GM19467 (cell line): Measurements from ENCODE around the gene GPR6.

Experiments used
- ATAC-seq: cut with Tn5 transposase; IDR thresholded peaks from one replicate; pipeline ENCODE4 v1.9.1; 2021; ENCODE audit warnings: mild to moderate bottlenecking, moderate library complexity; ENCODE audit not compliant: unreplicated experiment

Gene GPR6, protein sequence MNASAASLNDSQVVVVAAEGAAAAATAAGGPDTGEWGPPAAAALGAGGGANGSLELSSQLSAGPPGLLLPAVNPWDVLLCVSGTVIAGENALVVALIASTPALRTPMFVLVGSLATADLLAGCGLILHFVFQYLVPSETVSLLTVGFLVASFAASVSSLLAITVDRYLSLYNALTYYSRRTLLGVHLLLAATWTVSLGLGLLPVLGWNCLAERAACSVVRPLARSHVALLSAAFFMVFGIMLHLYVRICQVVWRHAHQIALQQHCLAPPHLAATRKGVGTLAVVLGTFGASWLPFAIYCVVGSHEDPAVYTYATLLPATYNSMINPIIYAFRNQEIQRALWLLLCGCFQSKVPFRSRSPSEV

DNA sequence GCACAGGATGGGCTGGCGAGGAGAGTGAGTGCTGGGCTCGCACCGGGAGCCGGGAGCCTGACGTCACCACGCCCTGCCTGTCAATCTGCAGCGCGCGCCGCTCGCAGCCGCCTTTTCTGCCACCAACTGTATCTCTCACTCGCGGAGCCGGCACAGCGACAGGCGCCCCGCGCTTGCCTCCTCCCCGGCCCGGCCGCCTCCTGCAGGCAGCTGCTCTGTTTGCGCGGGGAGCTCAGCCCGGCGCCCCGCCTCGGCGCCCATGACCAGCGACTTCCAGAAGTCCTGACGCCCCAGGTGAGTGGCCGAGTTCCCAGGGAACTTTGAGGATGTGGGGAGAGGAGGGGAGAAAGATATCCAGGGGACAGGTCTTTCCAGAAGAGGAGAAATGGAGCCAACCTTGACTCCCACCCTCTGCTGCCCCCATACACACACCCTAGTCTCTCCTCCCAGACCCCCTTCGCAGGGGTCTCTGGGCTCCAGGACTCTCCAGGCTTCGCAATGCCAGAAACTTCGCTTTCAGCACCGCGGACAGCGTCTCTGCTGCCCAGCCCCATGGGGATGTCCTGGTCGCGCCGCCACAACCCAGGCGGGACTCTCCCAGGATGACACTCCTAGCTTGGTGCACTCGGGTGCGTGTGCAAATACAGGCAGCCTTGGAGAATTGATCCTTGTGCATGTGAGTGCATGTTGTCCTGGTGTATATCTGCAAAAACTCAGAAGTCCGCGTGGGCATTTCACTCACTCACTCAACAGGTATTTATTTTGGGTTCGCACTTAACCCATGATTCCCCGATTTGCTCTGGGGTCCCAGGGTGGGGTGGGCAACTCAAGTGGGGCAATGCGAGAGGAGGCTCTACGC is at the start of gene GPR6:
GPR6 (plus strand) TSS at position 138 of the 859 bp plus-strand sequence. CDS start 802 bp downstream, outside the sequence.
- ATAC-seq: no peak

DNA sequence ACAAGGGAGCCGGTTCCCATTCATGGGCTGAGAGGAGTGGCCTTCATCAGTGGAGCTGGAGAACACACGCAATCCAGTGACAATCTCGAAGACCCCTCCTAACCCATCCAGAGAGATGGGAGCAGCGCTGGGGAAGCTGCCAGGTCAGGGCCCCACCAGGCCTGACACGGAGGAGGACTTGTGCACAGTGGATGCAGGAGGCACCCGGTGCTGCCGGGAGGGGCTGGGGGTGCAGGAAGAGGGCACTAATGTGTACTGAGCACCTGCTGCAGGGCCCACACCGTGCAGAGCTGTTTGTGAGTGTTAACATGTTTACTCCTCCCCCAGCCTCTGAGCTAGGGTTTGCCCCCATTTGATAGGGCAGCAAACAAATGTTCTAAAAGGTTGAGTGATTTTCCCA is 43.8 kb upstream of the GPR6 start:
- no peak for ATAC-seq

DNA sequence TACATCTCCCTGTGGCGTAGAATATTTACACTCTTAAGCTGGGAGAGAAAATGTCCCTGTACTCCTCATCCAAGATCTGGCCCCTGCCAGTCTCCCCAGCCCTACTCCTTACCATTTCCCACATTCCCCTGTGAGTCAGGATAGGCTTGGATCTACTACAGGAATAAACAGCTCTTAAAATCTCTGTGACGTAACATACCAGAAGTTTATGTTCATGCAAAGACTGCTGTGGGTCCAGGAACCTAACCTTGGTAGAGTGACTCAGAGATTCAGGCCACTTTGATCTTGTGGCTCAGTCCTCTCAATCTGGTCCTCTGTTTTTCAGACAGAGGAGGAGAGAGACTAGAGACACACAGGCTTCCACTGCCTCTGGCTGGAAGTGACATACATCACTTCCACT is 38.5 kb upstream of the GPR6 start:
- no peak for ATAC-seq

DNA sequence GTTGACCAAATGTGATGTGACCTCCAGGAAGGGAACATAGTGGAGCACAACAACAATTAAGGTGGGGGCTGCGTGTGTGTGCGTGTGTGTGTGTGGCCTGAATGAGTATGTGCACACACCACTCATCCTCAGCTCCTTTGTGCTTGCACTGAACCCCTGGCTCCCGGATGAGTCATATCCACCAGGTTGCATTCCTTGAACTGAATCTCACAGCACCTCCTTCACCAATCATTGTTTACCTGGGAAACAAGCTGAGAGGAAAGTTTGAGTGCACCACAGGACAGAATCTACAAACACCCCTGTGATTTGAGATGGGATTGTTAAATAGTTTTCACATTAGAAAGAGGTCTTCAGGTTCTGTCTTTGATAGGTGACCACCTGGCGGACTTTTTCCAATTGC is 33.7 kb upstream of the GPR6 start:
- ATAC-seq: no peak

DNA sequence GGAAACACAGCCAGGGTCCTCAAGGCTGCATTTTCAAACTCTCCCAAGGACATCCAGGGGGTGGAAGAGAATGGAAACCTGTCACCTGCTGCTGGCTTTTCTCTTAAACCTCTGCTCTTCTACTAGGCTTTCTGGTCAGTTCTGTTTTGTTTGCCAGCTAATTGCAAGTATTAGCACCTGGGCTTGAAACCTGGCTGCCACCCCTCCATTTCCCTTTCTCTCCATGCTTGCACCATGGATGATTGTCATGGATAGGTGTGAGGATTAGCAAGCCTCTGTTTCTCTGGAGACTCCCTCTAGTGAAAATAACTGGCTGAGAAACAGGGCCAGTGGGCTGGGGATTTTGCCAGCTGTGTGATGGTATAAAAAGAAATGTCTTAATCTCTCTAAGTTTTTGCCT is 33.0 kb upstream of the GPR6 start:
- no peak for ATAC-seq

DNA sequence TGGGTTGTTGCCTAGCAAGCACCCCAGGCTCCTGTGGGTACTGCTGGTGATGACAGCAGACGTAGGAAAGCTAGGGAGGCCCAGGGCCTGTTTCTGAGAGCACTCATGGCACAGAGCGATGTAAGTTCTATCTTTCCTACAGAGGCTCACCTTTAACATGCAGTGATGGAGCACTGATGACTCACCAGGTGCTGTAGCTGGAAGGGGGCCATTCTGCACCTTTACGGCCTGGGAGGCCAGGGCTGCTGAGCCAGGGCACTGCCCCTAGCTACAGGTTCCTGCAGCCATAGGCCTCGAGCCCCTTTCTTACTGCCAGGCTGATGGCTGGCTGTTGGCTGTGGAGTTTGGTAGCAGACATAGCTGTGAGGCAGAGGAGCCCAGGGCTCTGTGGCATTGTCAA is 31.1 kb upstream of the GPR6 start:
- ATAC-seq: no peak

DNA sequence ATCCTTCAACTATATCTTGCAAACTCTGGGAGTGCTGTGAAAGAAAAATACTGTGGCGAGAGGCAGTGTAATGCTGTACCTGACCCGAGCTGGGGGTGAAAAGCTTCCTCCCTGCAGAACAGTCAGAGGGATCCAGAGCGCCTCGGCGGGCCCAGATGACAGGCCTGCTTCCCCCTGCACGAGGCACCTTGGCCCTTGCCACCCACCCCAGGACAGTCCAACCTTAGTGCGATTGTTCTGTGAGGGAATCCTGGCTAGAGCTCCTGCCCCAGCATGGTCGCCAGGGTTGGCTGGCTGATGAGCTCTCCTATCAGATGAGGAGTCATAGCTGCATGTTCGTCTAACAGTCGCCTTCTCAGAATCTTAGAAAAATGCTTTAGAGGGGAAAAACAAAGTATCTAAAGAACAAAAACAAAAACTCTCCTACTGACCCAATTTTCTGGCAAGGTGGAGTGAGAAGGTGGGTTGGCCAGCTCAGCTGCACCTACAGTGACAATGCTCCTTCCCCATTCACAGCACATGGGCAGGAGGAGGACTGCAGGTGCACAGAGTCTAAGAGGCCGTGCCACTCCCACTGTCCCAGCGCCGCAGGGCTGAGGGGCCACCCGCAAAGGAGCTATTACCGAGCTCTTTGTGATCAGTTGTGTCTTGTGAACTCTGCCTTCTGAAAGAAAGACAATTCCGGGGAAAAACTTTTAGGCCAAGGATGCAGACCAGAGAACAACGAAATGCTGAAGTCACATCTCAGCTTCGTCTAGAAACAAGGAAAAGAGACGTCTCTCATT is 28.6 kb upstream of the GPR6 start:
- no peak for ATAC-seq

DNA sequence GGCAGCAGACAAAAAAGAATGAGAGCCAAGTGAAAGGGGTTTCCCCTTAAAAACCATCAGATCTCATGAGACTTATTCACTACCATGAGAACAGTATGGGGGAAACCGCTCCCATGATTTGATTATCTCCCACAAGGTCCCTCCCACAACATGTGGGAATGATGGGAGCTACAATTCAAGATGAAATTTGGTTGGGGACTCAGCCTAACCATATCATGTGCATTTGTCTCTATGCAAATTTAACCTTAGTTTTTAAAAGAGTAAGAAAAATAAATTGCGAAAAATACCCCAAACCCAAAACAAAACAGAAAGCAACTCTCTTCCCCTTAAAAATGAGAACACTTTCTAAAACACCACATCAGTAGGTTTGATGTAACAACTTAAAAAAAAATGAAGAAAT is 22.6 kb upstream of the GPR6 start:
- no peak for ATAC-seq

DNA sequence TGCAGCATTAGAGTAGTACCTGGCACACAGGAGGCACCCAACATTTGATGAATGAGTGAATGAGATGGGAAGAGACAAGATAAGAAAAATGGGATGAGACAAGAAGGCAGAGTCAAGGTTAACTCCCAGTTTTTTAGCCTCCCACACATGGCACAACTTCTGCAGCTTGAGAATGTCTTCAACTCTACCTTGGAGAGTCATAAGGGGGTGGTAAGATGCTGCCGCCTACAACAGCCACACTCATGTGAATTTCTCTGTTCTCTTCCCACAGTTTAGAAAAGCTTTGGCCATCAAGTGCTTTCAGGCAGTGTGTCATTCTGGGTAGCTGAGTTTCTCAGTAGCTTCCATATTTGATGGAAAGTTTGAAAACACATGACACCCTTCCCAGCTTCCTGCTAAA is 19.5 kb upstream of the GPR6 start:
- no peak for ATAC-seq

DNA sequence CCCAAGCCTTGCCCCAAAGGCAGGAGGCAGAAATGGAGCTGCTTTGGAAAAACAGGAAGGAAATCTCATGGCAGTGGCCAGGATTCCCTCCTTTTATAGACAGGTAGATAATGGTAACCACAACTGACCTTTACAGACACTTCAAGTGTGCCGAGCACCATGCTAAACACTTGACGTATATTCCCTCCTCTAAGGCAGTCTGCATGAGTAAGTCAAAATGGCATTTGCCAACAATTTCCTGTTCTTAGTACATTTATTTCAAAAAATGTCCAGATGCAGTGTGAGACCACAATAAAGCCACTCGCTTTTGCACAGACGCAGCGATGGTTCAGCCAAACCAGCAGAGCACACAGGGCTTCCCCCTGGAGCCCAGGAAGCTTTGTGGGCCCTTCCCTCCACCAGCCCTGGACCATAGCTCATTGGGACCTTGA is 16.5 kb upstream of the GPR6 start:
- ATAC-seq: no peak

DNA sequence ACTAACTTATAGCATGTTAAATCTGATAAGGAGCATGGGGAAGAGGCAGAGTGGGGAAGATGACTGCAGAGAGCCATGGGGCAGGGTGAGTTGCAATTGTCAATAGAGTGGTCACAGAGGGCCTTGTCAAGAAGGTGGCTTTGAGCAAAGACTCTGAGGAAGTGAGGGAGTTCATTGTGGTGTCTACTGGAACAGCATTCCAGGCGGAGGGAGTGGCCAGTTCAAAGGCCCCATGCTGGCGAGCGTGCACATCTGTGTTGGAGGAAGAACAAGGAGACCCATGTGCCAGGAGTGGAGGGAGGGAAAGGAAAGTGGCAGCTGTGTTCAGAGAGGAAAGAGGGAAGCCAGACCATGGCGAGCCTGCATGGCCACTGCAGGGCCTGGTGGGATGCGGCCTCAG is 15.8 kb upstream of the GPR6 start:
- no peak for ATAC-seq

DNA sequence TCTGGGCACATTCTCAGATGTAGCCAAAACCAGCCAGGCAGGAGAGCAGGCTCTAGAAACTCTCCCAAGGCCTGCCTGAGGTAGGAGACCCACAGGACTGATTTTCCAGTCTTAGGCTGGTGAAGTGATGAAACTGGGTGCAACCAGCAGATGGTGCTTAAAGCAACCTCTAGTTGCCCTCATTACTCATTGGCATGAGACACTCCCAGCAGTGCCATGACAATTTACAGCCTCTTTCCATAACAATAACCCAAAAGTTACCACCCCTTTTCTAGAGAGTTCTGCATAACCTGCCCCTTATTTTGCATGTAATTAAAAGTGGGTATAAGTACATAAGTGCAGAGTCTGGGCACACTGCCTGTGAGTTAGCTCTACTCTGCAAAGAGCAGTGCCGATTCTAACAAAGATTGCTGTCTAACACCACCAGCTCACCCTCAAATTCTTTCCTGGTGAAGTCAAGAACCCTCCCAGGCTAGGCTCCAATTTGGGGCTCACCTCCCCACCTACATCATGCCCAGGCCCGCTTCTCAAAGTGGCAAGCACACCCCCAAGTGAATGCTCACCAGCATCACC is 14.4 kb upstream of the GPR6 start:
- no peak for ATAC-seq

DNA sequence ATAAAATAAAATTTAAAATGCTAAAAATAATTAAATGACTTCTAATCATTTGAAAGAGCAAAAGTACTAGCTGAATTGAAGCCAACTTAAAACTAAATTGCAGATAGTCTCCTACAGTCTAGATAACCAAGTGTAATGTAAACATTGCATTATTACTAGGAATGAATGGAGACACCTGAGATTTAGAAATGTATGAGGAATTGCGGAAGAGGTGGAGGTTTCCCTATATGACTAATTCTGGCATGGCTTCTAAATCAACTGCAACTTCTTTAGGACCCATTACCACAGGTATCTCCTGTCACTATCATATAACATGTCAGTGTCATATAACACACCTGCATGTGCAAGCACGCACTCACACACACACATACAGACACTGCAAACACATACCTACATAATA is 13.2 kb upstream of the GPR6 start:
- no peak for ATAC-seq

DNA sequence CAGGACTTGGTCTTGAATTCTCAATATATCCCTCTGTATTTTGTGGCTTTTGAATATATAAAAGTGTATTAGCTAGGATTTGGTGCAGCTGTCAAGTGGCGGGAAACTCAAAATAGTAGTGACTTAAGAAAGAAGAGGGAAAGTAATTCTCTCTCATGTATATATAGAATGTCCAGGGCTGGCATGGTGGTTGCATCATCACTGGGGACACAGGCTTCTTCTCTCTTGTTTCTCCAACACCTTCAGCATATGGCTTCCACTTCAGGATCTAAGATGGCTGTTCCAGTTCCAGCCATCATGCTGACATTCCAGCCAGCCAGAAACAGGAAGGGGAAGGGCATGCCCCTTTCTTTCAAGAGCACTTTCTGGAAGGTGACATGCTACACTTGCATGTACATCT is 11.8 kb upstream of the GPR6 start:
- no peak for ATAC-seq

DNA sequence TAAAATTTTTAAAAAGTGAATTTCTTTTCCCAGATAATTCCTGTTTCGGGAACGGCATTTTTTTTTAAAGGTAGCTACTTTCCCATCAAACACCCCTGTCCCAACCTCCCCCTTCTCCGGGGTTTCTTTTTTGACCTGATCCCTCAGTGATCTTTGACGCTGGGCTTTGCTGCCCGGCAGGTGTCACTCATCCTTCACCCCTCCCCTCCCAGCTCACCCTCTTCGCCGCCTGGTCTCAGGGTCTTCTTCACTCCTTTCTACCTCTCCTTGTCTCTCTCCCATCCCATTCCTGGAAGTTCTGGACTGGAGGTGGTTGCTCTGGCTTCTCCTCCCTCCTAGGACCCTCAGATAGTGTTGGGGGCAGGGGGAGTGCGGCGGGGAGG is 329 bp upstream of the GPR6 start:
- no peak for ATAC-seq

DNA sequence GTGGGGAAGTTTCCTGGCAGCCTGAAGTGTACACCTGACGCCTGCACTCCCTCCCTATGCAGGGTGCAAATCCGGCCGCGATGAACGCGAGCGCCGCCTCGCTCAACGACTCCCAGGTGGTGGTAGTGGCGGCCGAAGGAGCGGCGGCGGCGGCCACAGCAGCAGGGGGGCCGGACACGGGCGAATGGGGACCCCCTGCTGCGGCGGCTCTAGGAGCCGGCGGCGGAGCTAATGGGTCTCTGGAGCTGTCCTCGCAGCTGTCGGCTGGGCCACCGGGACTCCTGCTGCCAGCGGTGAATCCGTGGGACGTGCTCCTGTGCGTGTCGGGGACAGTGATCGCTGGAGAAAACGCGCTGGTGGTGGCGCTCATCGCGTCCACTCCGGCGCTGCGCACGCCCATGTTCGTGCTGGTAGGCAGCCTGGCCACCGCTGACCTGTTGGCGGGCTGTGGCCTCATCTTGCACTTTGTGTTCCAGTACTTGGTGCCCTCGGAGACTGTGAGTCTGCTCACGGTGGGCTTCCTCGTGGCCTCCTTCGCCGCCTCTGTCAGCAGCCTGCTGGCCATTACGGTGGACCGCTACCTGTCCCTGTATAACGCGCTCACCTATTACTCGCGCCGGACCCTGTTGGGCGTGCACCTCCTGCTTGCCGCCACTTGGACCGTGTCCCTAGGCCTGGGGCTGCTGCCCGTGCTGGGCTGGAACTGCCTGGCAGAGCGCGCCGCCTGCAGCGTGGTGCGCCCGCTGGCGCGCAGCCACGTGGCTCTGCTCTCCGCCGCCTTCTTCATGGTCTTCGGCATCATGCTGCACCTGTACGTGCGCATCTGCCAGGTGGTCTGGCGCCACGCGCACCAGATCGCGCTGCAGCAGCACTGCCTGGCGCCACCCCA is 1.2 kb downstream of the GPR6 start:
- ATAC-seq: no peak

DNA sequence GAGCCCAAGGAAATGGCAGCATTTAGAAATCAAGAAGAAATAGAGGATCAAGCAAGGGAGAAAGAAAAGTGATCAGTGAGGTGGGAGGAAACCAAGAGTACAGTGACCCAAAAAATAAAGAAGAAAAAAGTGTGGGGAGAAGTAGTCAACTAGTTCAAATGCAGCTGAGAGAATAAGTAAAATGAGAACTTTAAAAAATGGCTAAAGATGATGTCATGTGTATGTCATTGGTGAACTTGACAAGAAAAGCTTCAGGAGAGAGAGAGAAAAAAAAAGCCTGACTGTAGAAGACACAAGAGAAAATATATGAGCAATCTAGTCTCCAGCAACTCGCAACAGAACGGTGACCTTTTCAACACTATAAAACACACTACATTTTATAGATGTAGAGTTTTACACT is 6.3 kb downstream of the GPR6 start:
- no peak for ATAC-seq

DNA sequence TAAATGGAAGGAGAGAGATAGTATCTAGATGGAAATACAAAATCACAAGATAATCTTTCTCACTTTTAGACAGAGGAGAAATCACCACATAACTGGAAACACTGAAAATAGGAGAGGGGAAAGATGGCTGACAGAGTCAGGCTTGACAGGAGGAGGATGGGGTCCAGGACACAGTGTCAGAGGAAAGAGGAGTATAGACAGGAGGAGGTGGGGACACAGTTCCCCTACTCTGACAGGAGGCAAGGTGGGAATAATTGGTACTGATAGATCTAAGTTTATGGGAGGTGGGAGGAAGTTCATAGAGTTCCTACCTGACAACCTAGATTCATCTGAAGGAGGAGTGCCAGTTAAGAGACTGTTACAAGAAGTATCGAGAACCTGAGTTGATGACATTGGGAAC is 9.1 kb downstream of the GPR6 start:
- no peak for ATAC-seq

DNA sequence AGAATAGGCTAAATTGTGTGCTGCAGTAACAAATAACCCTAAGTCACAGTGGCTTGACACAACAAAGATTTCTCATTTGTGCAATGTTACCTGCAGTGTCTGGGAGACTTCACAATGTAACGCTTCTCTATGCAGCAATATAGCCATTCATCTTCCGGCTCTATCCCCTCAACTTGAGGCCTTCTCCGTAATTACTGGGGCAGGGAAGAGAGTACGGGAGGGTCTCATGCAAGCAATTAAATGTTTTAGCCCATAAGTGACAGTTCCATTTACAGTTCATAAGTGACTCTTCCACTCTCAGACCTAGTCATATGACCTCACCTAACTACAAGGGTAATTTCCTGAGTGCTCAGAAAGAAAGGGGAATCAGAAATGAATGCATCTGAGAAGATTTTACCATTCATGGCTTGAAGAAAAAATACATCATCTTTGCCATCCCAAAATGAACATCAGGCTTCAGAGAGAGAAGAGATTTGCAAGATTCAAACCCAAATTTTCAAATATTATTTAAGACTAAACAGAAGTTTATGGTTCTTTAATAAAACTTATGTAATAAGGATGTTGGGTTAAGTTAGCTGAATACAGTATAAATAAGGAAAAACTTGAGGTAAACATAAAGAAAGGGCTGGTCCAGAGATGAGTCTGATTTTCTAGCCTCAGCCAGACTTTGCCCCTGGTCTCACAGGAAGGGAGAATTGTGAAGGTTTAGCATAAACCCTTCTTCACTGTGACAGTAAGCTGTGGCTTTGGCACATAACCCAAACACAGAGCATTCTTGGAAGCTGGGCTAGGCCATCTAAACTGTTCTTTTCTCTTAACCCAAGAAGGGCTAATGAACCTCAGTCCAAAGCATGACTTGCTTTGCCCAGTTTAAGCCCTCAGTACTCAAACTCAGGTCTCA is 13.3 kb downstream of the GPR6 start:
- ATAC-seq: no peak
